ENCODE results near the gene MGAM2. TPM values are rescaled to one million over a fixed set of nuclear protein-coding genes. Genes with fewer than 3 reads are reported as not detected.

Gene MGAM2
- total and polyA plus RNA-seq, 2 of the 4 experiments (the other 2 are of a cell fraction) = not detected

DNA sequence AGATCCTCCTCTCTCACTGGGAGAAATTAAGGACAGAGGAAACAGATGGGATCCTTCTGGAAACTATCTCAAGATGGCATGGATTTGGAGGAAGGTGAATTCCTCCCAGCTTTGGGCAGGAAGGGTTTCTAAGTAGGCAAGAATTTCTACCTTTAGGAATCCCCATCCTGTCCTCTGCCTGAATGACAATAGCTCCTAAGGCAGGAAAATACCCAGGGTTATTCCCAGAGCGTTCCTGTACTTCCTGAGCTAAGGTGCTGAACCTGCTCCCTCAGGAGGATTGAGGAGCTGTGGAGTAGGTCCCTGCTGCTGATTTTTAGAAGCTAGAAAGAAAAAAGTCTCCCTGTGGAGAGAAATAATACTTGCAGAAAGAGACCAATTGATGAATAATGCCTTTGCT is 568 bp downstream of the MGAM2 start:
- dilution Hi-C loops (cut with HindIII; ENCODE audit: low sequenced_read_pairs, unreplicated experiment) = no loop called here
- CTCF ChIA-PET = no interaction called here

More for the DNA sequence above, 568 bp downstream of the MGAM2 start:
- Histone ChIP-seq H2AFZ (replicated peaks; ENCODE audit: low read length, poor library complexity) (no peak overlapping the region), H2AK5ac (ENCODE audit: low read depth, low read length) (no peak overlapping the region), H2BK120ac (ENCODE audit: low read depth, low read length) (no peak overlapping the region), H3K9me3 (ENCODE audit: control insufficient read depth, insufficient read depth, low read length) (peaks cover 4% of the 10 kb centered on the region), H3K27me3 (ENCODE audit: control insufficient read depth, insufficient read depth, low read length) (no peaks in the 10 kb centered on the region), H4K5ac (ENCODE audit: low read depth, low read length) (no peak overlapping the region), H3K79me1 (ENCODE audit: low read depth in 1 of 2, low read length in 2 of 2) (no peaks in the 10 kb centered on the region), H3K4me3 (ENCODE audit: insufficient read depth, low read depth, low read length) (no peak overlapping the region), H4K20me1 (ENCODE audit: insufficient read depth, low read length) (no peaks in the 10 kb centered on the region), H4K91ac (ENCODE audit: insufficient read depth, low read depth, low read length) (no peak overlapping the region), H3K9ac (ENCODE audit: low read depth, low read length) (no peak overlapping the region), H2BK15ac (ENCODE audit: low read depth, low read length) (no peak overlapping the region), H3K56ac (ENCODE audit: extremely low read depth, insufficient read depth, low read length) (no peak overlapping the region), H4K8ac (ENCODE audit: low read depth in 2 of 2, low read length in 2 of 2) (no peak overlapping the region), H3K23ac (ENCODE audit: low read depth, low read length) (no peak overlapping the region), H2AK9ac (replicated peaks; ENCODE audit: low read depth, low read length, poor library complexity) (no peak overlapping the region), H3K27ac (ENCODE audit: insufficient read depth, low read length) (no peak overlapping the region), H3K4me1 (ENCODE audit: control insufficient read depth, insufficient read depth, low read length) (no peaks in the 10 kb centered on the region), H2BK20ac (ENCODE audit: low read depth, low read length) (no peak overlapping the region), H3K14ac (replicated peaks; ENCODE audit: low read depth, low read length) (no peak overlapping the region), H2BK5ac (ENCODE audit: low read depth, low read length, poor library complexity, severe bottlenecking) (no peak overlapping the region), H3K4me2 (ENCODE audit: low read depth, low read length) (no peak overlapping the region), H3K4ac (ENCODE audit: low read depth, low read length) (no peak overlapping the region), H3K36me3 (ENCODE audit: control insufficient read depth, insufficient read depth, low read length) (no peaks in the 10 kb centered on the region), H3K18ac (ENCODE audit: low read depth, low read length) (no peak overlapping the region), H3K9me1 (ENCODE audit: insufficient read depth, low read length) (no peaks in the 10 kb centered on the region)
- DNase-seq (no peak), ATAC-seq (ENCODE audit: low read depth) (no peak)
- in situ Hi-C loops (cut with MboI; ENCODE audit: low sequenced_read_pairs) = no loop called here
- no CpG with 5 or more reads among the region's 1 CpG for WGBS, 2 experiments (ENCODE audit: extremely low coverage in 2 of 2, insufficient read length in 1 of 2)
- POLR2A ChIA-PET (ENCODE audit: unreplicated experiment) = no interaction called here
- BruUV-seq (replicated peaks) = no TSS peak
- intact Hi-C loops (cut with micrococcal nuclease) = no loop called here
- TF ChIP-seq FOS (IDR thresholded peaks at IDR 0.05; ENCODE audit: low read depth, low read length) (no peak), RFX5 (IDR thresholded peaks at IDR 0.05; ENCODE audit: low read depth, low read length) (no peak), RAD21 (IDR thresholded peaks at IDR 0.05; ENCODE audit: low read length) (no peak), POLR2A (IDR thresholded peaks at IDR 0.05; ENCODE audit: low read depth, low read length) (no peak), SMC3 (IDR thresholded peaks at IDR 0.05; ENCODE audit: low read depth, low read length) (no peak)
- TF ChIP-seq, protein P1, sequence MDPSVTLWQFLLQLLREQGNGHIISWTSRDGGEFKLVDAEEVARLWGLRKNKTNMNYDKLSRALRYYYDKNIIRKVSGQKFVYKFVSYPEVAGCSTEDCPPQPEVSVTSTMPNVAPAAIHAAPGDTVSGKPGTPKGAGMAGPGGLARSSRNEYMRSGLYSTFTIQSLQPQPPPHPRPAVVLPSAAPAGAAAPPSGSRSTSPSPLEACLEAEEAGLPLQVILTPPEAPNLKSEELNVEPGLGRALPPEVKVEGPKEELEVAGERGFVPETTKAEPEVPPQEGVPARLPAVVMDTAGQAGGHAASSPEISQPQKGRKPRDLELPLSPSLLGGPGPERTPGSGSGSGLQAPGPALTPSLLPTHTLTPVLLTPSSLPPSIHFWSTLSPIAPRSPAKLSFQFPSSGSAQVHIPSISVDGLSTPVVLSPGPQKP (IDR thresholded peaks at IDR 0.05; ENCODE audit: borderline replicate concordance, low read depth, low read length) = no peak

Data from IMR-90 (cell line).